Stimulated activated CD4-positive, alpha-beta T cell treated with anti-CD3 and anti-CD28 coated beads, Interleukin-1b, Interleukin-23, amount 100 ng/mL, for 48 hours (primary cell): Measurements from ENCODE around the gene EPSTI1.

Experiments used
- DNase-seq: peaks from one replicate; pipeline ENCODE4 v3.0.0-alpha.2; 2020

The EPSTI1 gene

DNA sequence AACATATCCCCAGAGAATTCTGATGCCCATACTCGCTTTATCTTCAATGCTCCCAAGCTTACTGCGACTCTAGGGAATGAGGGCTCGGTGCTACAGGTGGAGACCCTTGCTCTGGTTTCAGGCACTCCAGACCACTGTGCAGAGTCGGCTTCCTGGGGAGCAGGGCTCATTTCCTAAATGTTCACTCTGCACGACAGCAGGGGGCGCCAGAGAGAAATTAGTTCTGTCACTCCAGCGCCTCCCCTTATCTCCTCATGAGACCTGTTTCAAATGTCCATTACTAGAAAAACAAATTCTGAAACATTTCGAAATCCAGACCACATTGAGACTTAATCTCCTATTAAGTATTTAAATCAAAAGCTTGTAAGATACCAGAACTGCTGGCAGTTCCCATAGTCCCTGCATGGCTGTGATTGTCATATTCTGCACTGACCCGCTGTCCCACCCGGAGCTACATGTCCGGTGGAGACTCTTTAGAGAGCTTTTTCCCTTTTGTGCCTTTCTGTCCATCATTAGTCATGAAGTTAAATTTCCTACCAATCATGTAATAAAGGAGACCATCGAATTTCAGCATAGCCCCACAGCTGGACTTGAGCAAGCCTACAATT, 22.4 kb downstream of the EPSTI1 start:
- DNase-seq, result peak; percentile 72

DNA sequence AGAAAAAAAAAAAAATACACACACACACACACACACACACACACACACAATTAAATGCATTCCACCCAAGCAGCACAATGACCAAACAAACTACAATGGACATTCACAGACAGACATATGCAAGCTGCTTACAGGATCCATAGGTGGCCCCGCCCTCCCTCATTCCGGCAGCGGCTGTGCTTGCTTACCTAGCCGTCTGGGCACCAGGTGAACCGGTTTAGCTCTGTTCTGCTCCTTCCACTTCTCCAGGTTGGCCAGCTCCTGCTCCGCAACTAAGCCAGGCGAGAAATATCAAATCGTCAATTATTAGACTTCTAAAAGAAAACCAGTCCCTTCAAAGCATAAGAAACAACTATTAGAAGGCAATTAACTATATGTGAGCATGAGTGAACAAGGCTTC, 23.1 kb downstream of the EPSTI1 start:
- no peak for DNase-seq

DNA sequence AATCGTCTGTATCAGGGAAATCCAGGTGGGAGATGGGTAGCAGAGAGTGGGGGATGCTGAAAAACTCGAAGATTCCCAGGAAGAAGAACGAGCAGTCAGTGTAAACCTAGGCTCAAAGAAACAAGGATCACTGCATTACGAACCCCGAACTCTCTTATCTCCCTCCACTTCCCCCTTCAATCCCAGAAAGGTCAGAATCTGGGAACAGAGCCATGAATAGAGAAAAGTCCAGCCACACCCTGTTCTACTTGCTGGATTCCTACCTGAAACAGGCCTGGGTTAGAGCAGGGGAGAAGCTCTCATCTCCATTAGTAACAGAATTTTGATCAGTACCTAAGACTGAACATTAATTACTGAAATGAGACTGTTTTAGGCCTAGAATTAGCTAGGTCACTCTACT, 24.4 kb downstream of the EPSTI1 start:
- no peak for DNase-seq

DNA sequence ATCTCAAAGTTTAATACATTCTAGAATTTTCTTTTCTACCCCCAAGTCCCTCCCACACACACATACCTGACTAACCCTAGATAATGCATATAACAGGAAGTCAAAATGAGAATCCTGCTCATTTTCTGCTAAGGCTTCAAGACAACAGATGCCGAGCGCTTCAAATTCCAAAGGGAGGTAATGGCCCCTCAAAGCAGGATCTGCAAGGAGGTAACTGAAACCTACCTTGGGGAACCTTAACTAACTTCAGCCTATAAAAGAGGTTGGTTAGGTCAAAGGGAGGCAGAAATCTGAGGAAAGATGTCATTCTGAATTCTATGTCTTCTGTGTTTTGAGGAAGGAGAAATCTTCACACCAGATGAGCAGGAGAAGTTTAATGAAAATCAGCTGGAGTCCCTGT, 26.8 kb downstream of the EPSTI1 start:
- no peak for DNase-seq

DNA sequence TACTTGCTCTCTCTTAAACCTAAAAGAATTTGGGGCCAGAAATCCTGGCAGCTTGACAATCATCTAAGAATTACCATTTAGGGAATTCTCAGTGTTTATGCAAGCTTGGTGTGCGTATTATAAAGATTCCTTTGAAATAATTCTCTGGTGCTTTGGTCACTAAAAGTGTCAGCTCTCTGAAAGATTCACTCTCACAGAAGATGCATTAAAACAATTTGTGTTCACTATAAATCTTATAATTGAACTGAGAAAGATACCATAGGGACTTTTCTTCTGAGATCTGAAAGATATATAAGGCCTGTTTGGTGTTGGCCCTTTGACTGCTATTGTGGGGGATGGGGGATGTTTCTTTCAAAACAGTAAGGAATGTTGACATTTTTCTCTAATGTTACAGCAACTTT, 27.3 kb downstream of the EPSTI1 start:
- DNase-seq, result no peak

DNA sequence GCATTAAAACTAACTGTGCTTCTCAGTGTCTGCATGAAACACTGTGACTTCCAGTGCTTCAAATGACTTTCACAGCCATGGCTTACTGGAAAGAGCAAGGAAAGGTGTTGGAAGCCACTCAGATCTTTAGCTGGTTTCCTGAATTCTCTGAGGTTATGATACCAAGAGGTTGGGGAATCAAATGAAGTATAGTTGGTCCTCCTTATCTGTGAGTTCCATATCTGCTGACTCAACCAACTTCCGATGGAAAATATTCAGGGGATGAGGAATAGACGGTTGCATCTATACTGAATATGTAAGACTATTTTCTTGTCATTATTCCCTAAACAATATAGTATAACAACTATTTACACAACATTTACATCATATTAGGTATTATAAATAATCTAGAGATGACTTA, 32.4 kb downstream of the EPSTI1 start:
- no peak for DNase-seq

DNA sequence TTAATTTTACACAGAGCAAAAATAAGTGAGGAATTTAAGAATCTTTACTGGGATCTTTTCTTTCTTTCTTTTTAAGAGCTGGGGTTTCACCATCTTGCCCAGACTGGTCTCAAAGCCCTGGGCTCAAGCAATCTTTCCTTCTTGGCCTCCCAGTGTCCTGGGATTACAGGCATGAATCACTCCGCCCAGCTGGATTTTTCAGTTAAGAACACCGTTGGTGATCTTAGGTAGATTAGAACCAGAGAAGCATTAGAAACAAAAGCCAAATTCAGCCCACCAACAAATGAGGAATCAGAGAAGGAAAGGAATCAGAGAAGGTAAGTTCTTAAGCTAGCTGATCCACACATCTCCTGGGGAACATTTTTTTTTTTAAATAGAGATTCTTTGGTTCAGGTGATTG, 34.2 kb downstream of the EPSTI1 start:
- DNase-seq, result no peak

DNA sequence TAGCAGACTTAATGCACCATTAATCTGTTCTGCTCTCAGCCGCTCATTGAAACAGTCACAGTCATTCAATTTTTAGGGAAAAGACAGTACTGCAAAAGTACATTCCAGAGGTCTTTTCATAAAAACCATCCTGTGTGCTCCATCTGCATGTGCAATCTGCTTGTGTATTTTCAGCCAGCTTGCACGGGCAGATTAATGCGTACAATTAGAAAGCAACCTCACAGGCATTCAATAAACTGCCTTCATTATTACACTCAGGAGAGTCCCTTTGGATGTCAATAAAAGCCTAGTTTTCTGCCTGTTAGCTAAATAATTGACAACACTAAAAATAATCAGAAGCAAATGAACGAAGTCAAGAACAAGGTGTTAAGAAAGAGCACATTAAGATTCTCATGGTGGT, 41.9 kb downstream of the EPSTI1 start:
- DNase-seq, result no peak

DNA sequence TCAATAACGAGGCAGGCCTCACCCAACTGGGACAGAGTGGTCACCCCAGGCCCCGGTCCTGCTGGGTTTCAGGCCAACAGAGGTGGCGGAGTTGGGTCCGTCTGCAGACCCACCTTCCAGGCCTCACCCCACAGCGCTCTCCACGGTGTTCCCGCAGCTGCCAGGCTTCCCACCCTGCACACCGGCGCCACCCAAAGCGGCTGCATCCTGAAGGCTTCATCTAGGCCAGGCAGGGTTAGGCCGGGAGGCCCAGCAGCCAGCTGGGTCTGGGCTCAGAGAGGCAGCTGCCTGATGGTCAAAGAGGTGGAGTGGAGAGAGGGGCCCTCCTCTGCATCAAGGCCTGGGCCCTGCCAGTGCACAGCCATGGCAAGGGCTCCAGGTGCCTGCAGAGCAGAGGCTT, 44.1 kb downstream of the EPSTI1 start:
- DNase-seq, result no peak

DNA sequence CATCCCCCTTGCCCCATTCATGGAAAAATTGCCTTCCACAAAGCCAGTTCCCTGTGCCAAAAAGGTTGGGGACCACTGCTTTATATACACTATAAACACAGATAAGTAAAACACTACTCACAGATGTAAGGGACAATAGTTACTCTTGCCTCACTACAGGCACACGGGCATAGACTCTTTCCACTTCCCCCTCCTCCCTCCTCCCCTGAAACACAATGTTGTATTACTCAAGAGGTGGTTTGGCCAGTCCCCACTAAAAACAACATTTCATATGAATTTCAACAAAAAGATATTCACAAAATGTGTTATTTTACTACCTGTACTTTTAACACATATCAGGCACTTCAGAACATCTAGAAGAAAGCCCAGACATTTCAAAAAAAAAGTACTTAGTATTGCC, 45.1 kb downstream of the EPSTI1 start:
- no peak for DNase-seq

DNA sequence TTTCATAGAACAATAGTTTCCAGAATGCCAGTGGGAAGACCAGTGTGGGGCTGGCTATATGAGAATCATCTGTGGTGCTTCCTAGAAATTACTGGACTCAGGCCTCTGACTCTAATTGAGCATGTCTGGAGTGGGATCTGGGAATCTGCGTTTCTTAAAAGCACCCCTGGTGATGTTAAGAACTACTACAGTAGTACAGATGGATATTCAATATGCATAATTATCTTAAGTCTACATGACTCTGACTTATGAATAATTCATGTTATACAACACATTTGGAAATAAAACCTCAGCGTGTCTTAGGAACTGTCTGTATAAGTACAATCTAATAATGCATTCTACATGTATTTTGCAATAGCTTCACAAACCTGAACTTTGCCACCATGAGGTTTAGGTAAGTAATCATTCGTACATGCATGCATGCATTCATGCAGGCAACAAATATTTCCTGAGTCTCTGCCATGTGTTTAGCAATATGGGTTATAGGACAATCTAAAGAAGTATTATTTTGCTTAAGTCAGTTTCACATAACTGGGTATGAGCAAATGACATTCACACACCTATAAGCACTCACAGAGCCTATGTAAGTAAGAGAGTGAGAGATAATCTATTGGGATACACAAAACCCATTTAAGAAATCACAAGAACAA, 62.0 kb downstream of the EPSTI1 start:
- DNase-seq, result no peak

DNA sequence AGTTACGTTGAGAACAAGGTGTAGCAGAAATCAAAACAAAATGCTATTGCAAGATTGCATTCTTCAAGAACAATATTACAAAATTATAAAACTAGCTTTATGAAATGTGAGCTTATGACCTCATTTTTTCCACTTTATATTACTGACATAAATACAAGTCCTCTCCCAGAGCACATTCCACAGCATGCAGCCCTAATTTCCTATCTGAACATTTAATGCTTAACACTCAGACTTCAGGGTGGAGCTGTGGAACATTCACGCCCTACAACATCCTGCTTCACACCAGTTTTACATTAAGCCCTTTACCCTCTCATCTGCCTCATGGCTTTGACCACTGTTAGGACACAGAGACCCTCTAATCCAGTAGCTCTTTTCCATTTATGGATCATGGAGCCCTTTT, 65.5 kb downstream of the EPSTI1 start:
- no peak for DNase-seq

DNA sequence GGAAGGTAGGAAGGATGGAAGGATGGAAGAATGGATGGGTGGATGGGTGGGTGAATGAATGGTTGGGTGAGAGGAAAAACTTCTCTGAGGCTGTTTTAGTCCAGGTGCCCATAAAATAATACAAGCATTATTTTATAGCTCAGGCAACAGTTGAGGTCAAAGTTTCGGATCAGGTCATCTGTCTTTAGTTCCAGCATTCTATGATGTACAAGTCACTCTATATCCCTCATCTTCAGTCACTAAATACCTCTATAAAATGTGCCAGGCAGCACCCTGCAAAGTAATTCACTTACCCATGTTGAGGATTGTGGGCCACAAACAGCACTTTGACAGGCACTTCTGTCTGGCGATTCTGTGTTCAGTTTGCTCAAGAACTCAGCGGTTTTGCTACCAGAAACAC, 66.0 kb downstream of the EPSTI1 start:
- DNase-seq, result no peak

DNA sequence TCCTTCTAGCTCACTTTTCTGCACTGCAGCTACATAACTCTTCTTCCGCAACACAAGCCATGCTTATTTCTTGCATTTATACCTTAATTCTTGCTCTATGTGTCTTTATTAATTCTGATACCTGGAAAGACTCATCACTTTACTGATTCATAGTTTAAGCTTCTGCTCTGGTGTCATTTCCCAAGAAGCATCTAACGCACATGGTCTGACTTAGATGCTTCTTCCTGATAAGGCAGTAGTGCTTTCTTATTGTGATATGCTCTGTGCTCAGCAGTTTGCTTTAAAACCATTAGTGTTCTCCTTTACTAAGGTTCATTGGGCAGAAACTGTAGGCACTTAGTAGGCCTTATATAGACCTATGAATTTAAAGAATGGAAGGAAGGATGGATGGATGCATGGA, 66.4 kb downstream of the EPSTI1 start:
- no peak for DNase-seq

DNA sequence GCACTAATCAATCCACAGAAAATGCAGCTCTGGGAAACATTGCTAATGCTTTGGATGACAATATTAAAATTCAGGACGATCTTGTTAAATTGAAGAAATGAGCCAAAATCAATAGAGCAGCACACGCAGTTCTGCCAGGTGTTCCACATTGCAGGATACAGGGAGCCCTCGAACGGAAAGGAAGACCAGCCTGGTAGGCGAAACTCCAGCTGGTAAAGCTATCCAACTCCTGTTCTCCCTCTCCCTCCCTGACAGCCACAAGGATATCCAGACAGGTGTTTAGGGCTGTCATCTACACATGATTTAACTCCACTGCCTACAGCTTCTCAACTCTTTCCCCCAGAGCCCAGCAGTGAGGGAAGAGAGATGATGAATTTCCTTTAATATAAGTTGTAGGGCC, 67.7 kb downstream of the EPSTI1 start:
- no peak for DNase-seq

DNA sequence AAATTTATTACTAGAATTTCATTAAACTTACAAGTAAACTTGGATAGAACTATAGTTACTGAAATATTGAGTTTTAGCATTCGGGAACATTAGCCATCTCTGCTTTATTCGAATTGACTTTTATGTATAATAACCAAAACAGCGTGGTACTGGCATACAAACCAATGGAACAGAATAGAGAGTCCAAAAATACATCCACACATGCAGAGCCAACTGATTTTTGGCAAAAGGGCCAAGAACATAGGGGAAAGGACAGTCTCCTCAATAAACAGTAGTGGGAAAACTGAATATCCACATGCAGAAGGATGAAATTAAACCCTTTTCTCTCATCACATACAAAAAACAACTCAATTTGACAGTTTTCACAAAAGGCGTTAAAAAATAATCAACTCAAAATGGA, 84.3 kb downstream of the EPSTI1 start:
- DNase-seq, result no peak

DNA sequence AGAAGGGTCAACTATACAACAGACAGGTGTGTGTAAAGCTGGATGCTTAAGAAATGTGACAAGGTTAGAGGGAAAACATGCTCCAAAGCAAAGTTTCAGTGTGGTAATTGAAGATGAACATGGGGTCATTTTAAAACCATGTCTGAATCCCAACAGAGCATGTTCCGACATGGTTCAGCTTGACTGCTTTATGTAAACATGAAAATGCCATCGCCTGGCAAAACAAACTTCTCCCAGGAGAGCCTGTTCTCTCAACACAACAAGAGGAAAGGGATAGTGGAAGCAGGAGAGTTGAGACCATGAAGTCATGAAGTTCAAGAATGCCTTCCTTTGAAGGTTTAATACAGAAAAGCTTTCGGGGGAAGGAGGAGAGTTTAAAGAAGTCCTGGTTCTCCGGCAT, 85.8 kb downstream of the EPSTI1 start:
- no peak for DNase-seq

DNA sequence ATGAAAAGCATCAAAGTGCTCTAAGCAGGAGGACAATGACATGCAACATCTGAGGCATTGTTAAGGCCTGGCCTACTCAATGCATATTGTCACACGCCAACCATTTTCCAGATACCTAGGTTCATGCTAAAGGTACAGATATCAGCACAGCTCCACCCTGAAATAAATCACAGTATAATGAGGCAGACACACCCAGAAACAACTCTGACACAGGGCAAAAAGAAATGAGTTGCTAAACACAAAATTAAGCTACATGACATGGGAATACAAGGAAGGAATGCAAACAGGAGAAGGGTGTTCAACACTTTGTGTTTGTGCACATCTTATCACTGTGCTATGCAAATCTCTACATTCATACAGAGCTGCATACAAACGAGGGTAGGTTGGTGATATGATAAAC, 86.5 kb downstream of the EPSTI1 start:
- DNase-seq, result no peak

DNA sequence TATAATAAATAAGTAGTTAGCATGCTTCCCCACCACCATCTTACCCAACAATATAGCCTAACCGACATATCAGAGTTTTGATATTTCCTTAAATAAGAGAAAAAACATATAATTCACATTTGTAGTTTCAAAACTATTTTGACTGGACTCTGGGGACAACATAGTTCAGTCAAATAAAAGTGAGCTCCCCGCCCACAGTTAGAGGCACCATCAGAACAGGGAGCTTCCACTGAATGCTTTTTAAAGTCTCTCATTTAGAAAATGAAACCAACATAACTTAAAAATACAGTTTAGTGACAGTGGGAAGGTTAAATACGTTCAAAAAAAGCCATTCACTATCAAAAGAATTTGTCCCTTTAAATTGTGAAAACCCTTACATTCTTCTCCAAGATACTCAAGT, 92.8 kb downstream of the EPSTI1 start:
- no peak for DNase-seq

DNA sequence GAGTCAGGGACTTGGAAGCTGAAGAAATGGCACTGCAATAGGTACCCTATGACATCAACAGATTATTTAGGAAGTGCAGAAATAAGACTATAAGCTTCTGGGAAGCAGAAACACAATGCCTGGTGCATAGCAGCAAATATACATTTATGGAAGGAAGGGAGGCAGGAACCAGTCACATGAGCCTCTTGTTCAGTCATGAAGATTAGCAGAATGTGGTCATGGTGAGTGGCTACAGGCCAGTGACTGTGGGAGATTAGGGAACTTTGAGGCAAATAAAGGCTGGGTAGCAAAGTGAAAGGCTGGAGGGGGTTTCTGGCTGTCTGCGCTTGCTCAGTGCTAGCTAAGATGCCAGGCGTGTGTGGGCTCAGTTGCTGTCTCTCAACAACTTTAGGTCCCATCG, 96.3 kb downstream of the EPSTI1 start:
- no peak for DNase-seq

DNA sequence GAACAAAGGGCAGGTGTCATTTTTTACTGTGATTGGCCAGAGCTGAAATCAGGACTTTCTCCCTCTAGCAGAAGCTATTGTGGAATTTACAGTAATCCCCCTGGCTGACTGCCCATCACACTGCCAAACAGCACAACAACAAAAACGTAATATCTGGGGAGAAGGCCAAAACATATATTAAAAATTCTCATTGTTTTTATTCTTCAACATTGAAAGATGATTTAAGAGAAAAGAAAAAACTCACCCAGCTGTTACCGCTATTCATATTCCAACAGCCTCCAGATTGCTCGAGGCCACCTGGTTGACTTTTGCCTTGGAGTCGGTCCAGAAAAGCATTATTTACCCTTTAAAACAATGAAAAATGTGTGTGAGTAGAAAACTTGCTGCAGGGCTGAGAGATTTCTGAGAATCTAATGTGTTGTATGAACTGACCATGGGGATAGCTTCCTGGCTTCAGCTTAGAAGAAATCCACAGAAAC, 97.2 kb downstream of the EPSTI1 start:
- no peak for DNase-seq

DNA sequence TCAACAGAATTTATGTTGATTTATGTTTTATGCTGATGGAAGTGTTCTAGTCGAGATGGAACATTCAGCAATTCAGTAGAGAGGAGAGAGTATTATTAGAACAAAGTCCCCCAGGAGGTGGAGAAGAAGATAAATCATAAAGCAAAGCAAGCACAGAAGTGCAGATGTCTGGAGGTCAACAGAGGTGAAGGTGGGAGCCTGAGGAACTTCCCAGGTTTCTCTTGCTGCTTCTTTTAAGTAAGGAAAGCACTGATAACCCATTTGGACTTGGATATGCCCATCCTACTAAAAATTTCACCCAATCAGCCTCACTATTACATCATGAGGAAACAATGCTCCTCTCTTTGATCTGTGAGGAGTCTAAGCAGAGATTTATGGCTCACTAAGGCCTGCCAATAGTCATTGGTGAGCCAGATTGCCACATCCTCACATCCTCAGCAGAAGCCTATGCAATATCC, 98.8 kb downstream of the EPSTI1 start:
- no peak for DNase-seq

DNA sequence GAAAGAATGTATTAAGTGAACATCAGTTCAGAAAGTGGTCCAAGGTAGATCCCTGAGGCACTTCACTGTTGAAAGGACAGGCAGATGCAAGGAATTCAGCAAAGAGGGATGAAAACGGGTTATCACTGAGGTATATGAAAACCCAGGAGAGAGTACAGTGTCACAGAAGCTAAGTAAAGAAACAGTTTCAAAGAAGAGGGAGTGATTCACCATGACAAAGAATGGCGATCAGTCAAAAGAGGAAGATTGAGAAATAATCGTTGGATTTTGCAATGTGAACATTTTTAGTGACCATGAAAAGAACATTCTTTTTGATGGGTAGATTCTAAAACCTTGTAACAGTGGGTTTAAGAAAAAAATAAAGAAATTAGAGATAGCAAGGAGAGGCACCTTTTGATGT, 99.3 kb downstream of the EPSTI1 start:
- DNase-seq, result no peak

DNA sequence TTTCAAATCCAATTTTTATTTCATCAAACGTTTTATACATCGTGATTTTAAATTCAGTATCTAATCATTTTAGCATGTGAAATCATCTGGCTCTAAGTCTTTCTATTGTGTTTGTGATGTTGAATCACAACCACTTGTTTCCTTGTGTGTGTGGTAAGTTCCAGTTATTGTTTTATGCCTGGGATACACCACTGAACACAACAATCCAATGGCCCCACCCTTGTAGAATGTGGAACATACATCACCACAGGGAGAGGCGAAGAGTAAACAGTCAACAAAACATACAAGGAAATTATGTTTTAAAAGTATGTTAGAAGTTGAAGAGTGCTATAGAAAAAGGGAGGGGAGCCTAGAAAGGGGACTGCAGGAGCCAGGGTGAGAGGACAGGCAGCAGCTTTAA, 100.5 kb downstream of the EPSTI1 start:
- DNase-seq, result no peak

DNA sequence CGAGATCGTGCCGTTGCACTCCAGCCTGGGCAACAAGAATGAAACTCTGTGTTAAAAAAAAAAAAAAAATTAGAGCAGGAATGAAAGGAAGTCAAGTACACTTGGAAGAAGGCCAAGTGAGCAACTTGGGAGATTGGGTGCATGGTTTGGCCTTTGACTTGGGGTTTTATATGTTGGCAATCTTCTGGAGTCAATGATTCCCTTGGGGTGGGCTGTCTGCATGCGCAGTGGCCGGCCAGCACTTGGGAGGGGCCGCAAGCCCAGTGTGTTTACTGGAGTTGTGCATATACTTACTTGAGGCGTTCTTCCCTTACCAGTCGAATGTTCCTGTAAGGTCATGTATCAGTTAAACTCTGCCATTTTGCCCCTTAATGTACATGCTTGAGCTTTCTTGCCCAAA, 106.7 kb downstream of the EPSTI1 start:
- DNase-seq, result no peak
